Ureter (tissue), 1 donor: ENCODE measurements around the gene C11orf16. TPM values are rescaled to one million over a fixed set of nuclear protein-coding genes. Genes with fewer than 3 reads are reported as not detected.
A peak's percentile ranks its signal among the peaks of the same experiment; 100 is the strongest.
"Not testable (repeated sequence)": the region's sequence is repeated elsewhere in the genome, so short reads cannot be mapped to it uniquely, and the experiment has no call there.

ENCODE experiments used
- DNase-seq: peaks from one replicate; pipeline ENCODE4 v3.0.0-alpha.2; 2020; ENCODE audit warnings: low spot score
- total RNA-seq: library from RNA; stranded (reverse); gene quantifications from one replicate; pipeline ENCODE4 v1.2.4, GENCODE V29; 2023
- donor health status: DM: yes; HTN: yes; CAD: no.

The C11orf16 gene
- total RNA-seq, 1 donor from 2014 or later, result not detected

GRCh38 chr11:8891185-8891584 is 41.6 kb downstream of the C11orf16 start:
- not testable (repeated sequence) for DNase-seq

GRCh38 chr11:8886322-8886721 is 46.4 kb downstream of the C11orf16 start:
- no peak for DNase-seq

DNA sequence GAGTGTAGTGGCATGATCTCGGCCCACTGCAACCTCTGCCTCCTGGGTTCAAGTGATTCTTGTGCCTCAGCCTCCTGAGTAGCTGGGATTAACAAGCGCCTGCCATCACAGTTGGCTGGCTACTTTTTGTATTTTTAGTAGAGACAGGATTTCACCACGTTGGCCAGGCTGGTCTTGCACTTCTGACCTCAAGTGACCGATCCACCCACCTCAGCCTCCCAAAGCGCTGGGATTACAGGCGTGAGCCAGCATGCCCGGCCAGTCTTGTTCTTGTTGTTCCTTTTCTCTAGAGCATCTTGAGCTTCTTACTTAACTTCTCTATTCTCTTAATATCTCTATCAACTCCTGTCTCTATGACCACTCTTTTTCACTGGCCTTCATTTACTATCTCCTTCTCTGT is 51.2 kb downstream of the C11orf16 start:
- DNase-seq, result not testable (repeated sequence)

GRCh38 chr11:8878771-8879170 is 54.0 kb downstream of the C11orf16 start:
- no peak for DNase-seq

DNA sequence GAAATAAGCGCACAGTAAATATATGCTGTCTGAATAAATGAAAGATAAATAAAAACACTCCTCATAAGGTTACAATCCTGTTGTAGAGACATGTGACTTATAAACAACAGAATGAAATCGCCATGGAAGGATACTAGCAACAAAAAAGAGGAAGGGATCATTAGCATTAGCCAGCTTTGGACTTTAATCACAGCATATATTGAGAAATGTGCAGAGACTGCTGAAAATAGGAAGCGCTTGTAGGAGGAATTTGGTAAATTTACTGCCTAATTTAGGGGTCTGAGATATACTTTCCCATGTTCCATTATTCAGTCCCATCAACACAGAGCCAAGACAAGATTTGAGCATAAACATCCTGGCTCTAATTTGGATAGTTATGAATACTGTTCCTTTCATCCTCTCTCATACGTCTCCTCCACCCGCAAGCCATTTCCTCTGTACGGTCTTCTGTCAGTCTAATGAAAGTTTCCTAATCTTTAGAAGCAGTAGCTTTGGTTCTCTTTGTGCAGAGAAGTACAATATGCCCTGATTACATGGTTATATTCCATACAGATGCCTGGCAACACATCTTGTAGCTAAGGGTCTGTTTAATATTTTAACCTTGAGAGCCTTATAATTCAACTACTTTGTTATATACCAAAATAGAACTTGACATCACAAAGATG is 58.9 kb downstream of the C11orf16 start:
- DNase-seq, result no peak

- DNase-seq, result no peak
Observed at GRCh38 chr11:8871962-8872361, 60.8 kb downstream of the C11orf16 start.

DNA sequence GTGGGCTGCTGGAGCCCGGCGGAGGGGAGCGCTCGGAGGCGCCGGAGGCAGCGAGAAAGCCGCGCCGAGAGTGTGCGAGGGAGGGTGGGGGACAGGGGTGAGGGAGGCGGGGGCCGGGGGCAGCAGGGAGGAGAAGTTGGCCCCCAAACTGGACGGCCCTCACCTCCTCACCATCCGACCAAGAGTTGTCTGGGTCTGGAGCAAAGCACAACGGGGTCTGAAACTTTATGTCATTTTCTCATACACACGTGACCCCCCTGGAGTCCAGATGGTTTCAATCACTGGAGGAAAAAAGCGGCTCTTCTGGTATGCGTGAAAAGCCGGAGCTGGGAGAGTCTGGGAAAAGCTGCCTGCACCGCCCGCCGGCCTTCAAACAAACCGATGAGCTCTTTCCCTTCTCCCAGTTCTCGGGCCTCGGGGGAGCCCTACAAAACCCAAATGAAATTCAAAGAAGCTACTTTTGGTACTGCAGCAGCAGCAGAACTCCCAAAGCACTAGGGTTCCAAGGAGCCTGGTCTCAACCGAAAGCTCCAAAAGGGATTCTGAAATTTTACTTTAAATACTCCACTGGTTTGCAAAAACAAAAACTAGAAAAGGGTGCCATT is 61.5 kb downstream of the C11orf16 start:
- DNase-seq, result peak; percentile 75

DNA sequence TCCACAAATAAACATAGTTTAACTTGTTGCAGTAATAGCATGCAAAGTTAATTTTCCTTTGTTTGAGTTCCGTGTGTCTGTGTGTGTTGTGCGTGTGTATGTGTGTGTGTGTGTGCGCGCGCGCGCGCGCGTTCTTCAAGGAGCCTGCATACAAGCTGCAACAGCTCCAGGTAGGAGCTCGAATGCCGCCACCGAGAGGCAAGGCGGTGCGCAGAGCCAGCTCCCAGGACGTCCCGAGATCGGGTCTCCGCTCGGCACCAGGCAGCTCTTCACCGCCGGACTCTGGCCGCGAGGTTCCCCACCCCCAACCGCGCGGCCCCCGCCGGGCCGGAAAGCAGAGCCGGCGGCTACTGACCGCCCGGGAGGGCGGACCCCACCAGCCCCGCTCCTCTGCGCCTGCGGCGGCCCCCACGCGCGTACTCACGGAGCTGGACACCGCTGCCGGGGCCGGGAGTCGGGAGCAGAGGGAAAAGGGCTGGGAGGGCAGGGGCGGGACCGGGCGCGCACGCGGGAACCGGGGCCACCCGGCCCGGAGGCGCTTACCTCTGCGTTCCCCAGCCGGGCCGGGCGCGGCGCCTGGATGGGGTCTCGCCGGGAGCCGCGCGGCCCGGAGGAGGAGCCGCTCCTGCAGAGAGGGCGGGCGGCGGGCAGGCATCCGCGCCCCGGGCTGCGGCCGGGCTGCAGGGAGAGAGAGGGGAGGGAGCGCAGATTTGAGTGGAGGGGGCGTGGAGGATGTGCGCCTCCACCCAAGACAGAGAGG is 62.2 kb downstream of the C11orf16 start:
- DNase-seq, result peak; percentile 74

Other genes starting within 250 kb of the C11orf16 start
- gene AKIP1, start 21.8 kb downstream of the C11orf16 start, total RNA-seq, result 17.7 TPM
- gene ASCL3, start 10.1 kb upstream of the C11orf16 start, total RNA-seq, result not detected
- gene TMEM9B, start 31.5 kb upstream of the C11orf16 start, total RNA-seq, result 60.2 TPM
- 2.4 TPM for gene NRIP3, start 71.1 kb upstream of the C11orf16 start, total RNA-seq
- 357 TPM for gene SCUBE2, start 158.7 kb upstream of the C11orf16 start, total RNA-seq